ENCODE data around the gene ZNF670.
"Not testable (repeated sequence)": the region's sequence is repeated elsewhere in the genome, so short reads cannot be mapped to it uniquely, and the experiment has no call there.

Gene ZNF670

DNA sequence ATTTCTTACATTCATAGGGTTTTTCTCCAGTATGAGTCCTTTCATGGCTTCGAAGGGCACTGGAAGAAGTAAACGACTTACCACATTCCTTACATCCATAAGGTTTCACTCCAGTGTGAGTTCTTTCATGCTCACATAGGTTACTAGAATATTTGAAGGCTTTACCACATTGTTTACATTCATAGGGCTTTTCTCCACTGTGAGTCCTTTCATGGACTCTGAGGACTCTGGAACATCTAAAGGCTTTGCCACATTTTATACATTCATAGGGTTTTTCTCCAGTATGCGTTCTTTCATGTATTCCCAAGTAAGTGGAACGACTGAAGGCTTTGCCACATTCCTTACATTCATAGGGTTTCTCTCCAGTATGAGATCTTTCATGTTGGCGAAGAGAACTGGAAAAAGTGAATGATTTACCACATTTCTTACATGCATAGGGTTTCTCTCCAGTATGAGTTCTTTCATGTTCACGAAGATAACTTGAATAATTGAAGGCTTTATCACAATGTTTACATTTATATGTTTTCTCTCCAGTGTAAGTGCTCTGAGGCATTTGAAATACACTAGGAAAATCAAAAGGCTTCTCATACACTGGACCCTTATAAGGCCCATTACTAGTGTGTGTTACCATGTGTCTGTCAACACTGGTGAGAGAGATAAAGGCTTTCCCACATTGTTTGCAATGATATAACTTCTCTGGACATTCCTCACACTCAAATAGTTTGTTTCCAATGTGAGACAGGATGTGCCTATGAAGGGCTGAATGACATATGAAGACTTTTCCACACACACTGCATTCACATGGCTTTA is 40.9 kb downstream of the ZNF670 start:
- DNase-seq = no peak

DNA sequence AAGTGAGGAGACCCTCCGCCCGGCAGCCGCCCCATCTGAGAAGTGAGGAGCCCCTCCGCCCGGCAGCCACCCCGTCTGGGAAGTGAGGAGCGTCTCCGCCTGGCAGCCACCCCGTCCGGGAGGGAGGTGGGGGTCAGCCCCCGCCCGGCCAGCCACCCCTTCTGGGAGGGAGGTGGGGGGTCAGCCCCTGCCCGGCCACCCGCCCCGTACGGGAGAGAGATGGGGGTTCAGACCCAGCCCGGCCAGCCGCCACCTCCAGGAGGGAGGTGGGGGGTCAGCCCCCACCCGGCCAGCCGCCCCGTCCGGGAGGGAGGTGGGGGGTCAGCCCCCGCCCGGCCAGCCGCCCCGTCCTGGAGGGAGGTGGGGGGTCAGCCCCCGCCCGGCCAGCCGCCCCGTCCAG is 46.3 kb downstream of the ZNF670 start:
- not testable (repeated sequence) for DNase-seq
